ENCODE data around the gene TAF1B.

GRCh38 chr2:9971105-9971818 is 128.0 kb downstream of the TAF1B start:
- TF ChIP-seq, protein P1, sequence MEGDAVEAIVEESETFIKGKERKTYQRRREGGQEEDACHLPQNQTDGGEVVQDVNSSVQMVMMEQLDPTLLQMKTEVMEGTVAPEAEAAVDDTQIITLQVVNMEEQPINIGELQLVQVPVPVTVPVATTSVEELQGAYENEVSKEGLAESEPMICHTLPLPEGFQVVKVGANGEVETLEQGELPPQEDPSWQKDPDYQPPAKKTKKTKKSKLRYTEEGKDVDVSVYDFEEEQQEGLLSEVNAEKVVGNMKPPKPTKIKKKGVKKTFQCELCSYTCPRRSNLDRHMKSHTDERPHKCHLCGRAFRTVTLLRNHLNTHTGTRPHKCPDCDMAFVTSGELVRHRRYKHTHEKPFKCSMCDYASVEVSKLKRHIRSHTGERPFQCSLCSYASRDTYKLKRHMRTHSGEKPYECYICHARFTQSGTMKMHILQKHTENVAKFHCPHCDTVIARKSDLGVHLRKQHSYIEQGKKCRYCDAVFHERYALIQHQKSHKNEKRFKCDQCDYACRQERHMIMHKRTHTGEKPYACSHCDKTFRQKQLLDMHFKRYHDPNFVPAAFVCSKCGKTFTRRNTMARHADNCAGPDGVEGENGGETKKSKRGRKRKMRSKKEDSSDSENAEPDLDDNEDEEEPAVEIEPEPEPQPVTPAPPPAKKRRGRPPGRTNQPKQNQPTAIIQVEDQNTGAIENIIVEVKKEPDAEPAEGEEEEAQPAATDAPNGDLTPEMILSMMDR (IDR thresholded peaks at IDR 0.05; ENCODE audit: low read length) = no peak
- no peak for TF ChIP-seq EZH2 (IDR thresholded peaks at IDR 0.05; ENCODE audit: borderline replicate concordance, low read length)

Data from OCI-LY1 (cell line).